HCT116 (cell line): ENCODE results near the gene RETREG1. TPM values are rescaled to one million over a fixed set of nuclear protein-coding genes. Genes with fewer than 3 reads are reported as not detected.

Experiments used
- ATAC-seq: fragments of 200-7000 bp; cut with Tn5 transposase; 2 replicates; pipeline ENCODE4 v1.9.1; 2020; ENCODE audit warnings: mild to moderate bottlenecking, moderate library complexity
- BruUV-seq: library from RNA; stranded (reverse); fragments of 400-500 nt; replicated peaks from 2 replicates; lab custom pipeline; 2021; lab: Mats Ljungman, UMichigan
- CTCF ChIA-PET: fragments of 300-600 bp; sonication (Branson Sonifier 250); formaldehyde crosslinking; loops from one replicate; lab custom pipeline; 2021; ENCODE audit warnings: antibody characterized with exemption; lab: Charles Lee
- POLR2A ChIA-PET: fragments of 300-600, 350-600 bp; sonication (Branson Sonifier 250); formaldehyde crosslinking; loops from one replicate; lab custom pipeline; 2021; ENCODE audit warnings: antibody characterized with exemption; lab: Charles Lee
- RAD21 ChIA-PET, 2 experiments: fragments of 300-600 bp; sonication (Branson Sonifier 250); formaldehyde crosslinking; loops; one replicate each; lab custom pipeline; 2023; ENCODE audit warnings: low total read pairs in 2 of 2; ENCODE audit not compliant: uncharacterized antibody in 2 of 2, unreplicated experiment in 2 of 2, low non-redundant PET in 1 of 2; lab: Charles Lee
- DNase-seq: peaks from one replicate; pipeline ENCODE4 v3.0.0-alpha.2; 2010; ENCODE audit warnings: low read depth, low spot score
- H2AFZ ChIP-seq: fragments of 200-600 bp; shearing (Covaris generic), sonication (generic); 2 replicates; pipeline ENCODE4 v1.6.1; 2017; ENCODE audit warnings: low read depth, mixed run types, mixed read lengths, antibody characterized with exemption, low read length; ENCODE audit not compliant: poor library complexity, severe bottlenecking
- H3K27ac ChIP-seq: 2 replicates; pipeline ENCODE4 v1.5.1; 2012; ENCODE audit warnings: low read depth, low read length
- H3K27me3 ChIP-seq: fragments of 200-600 bp; sonication (generic); 2 replicates; pipeline ENCODE4 v1.6.1; 2016; ENCODE audit warnings: mixed run types, low read length, mixed read lengths; ENCODE audit not compliant: insufficient read depth
- H3K36me3 ChIP-seq, 2 experiments: fragments of 200-500 bp in 1 of 2; fragments of 200-600 bp in 1 of 2; sonication (Bioruptor generic) in 1 of 2; sonication (generic) in 1 of 2; 2 replicates each; pipeline versions ENCODE4 v1.5.1 to v1.6.1; 2014 to 2016; ENCODE audit warnings: low read length in 2 of 2, inconsistent platforms in 1 of 2, mixed read lengths in 1 of 2, mixed run types in 1 of 2; ENCODE audit not compliant: insufficient read depth in 2 of 2, control insufficient read depth in 1 of 2
- H3K4me1 ChIP-seq, 2 experiments: fragments of 200-600 bp in 1 of 2; sonication (generic) in 1 of 2; 2 replicates each; pipeline versions ENCODE4 v1.5.1 to v1.6.1; 2012 to 2017; ENCODE audit warnings: low read length in 2 of 2, inconsistent platforms in 1 of 2, mild to moderate bottlenecking in 1 of 2, mixed read lengths in 1 of 2, mixed run types in 1 of 2, moderate library complexity in 1 of 2; ENCODE audit not compliant: insufficient read depth in 2 of 2, control insufficient read depth in 1 of 2
- H3K4me2 ChIP-seq: fragments of 200-600 bp; sonication (generic); 2 replicates; pipeline ENCODE4 v1.6.1; 2017; ENCODE audit warnings: mixed run types, low read length, mixed read lengths
- H3K4me3 ChIP-seq, 2 experiments: fragments of 200-600 bp in 1 of 2; sonication (generic) in 1 of 2; replicated peaks in 1 of 2; 2 replicates each; pipeline ENCODE4 v1.5.1; 2011 to 2016; ENCODE audit warnings: low read length in 2 of 2, control low read depth in 1 of 2, low read depth in 1 of 2, mild to moderate bottlenecking in 1 of 2, mixed read lengths in 1 of 2, mixed run types in 1 of 2
- H3K79me2 ChIP-seq: fragments of 200-600 bp; sonication (generic); 2 replicates; pipeline ENCODE4 v1.6.1; 2017; ENCODE audit warnings: mild to moderate bottlenecking, mixed run types, low read length, moderate library complexity, mixed read lengths; ENCODE audit not compliant: insufficient read depth
- H3K9ac ChIP-seq: fragments of 200-600 bp; sonication (generic); 2 replicates; pipeline ENCODE4 v1.6.1; 2016; ENCODE audit warnings: low read length, mixed read lengths
- H3K9me2 ChIP-seq: fragments of 200-600 bp; sonication (generic), shearing (Covaris generic); 2 replicates; pipeline ENCODE4 v1.6.1; 2017; ENCODE audit warnings: mixed run types, mild to moderate bottlenecking, moderate library complexity; ENCODE audit not compliant: insufficient read depth
- H3K9me3 ChIP-seq, 2 experiments: fragments of 200-500 bp in 1 of 2; fragments of 200-600 bp in 1 of 2; sonication (Bioruptor generic) in 1 of 2; sonication (generic) in 1 of 2; 2 replicates each; pipeline ENCODE4 v1.6.1; 2014 to 2017; ENCODE audit warnings: low read length in 2 of 2, mixed read lengths in 2 of 2, inconsistent platforms in 1 of 2, low read depth in 1 of 2, mild to moderate bottlenecking in 1 of 2, mixed run types in 1 of 2, moderate library complexity in 1 of 2; ENCODE audit not compliant: control insufficient read depth in 1 of 2, insufficient read depth in 1 of 2
- H4K20me1 ChIP-seq: fragments of 200-600 bp; sonication (generic), shearing (Covaris generic); 2 replicates; pipeline ENCODE4 v1.6.1; 2017; ENCODE audit warnings: mixed run types, mild to moderate bottlenecking, moderate library complexity; ENCODE audit not compliant: insufficient read depth
- CTCF ChIP-seq, 3 experiments: fragments of 200-600 bp in 1 of 3; sonication (generic) in 1 of 3; IDR thresholded peaks in 2 of 3; conservative IDR thresholded peaks in 1 of 3; 2 replicates each; pipeline ENCODE4 v1.5.1; 2012 to 2017; ENCODE audit warnings: low read depth in 2 of 3, low read length in 2 of 3, antibody characterized with exemption in 1 of 3, borderline replicate concordance in 1 of 3, control low read depth in 1 of 3, mild to moderate bottlenecking in 1 of 3, mixed read lengths in 1 of 3, mixed run types in 1 of 3, moderate library complexity in 1 of 3; ENCODE audit not compliant: insufficient read depth in 1 of 3
- EGR1 ChIP-seq: IDR thresholded peaks from 2 replicates; pipeline ENCODE4 v1.6.1; 2012; ENCODE audit warnings: low read depth
- EZH2 ChIP-seq: fragments of 200-600 bp; sonication (generic); IDR thresholded peaks from 2 replicates; pipeline ENCODE4 v1.6.1; 2017; ENCODE audit warnings: antibody characterized with exemption, mixed run types
- FOSL1 ChIP-seq: IDR thresholded peaks from 2 replicates; pipeline ENCODE4 v1.6.1; 2012; ENCODE audit warnings: low read depth
- JUND ChIP-seq: IDR thresholded peaks from 2 replicates; pipeline ENCODE4 v1.6.1; 2012
- MAX ChIP-seq: IDR thresholded peaks from 2 replicates; pipeline ENCODE4 v1.6.1; 2012
- RAD21 ChIP-seq: IDR thresholded peaks from 2 replicates; pipeline ENCODE4 v1.6.1; 2012; ENCODE audit warnings: low read depth, mild to moderate bottlenecking
- REST ChIP-seq: IDR thresholded peaks from 2 replicates; pipeline ENCODE4 v1.6.1; 2012; ENCODE audit warnings: low read depth
- SP1 ChIP-seq: IDR thresholded peaks from 2 replicates; pipeline ENCODE4 v1.6.1; 2012; ENCODE audit warnings: low read depth
- YY1 ChIP-seq: IDR thresholded peaks from 2 replicates; pipeline ENCODE4 v1.6.1; 2011; ENCODE audit warnings: low read length, low read depth, moderate library complexity, mild to moderate bottlenecking; ENCODE audit not compliant: insufficient replicate concordance; ENCODE audit errors: extremely low read depth
- ZBTB33 ChIP-seq: IDR thresholded peaks from 2 replicates; pipeline ENCODE4 v1.6.1; 2011; ENCODE audit warnings: mild to moderate bottlenecking, low read length, moderate library complexity; ENCODE audit not compliant: insufficient replicate concordance; ENCODE audit errors: extremely low read depth
- ZFX ChIP-seq: fragments of 450-650 bp; IDR thresholded peaks from 2 replicates; pipeline ENCODE4 v1.6.1; 2017
- ZNF274 ChIP-seq: fragments of 200-500 bp; sonication (Bioruptor generic); IDR thresholded peaks from 2 replicates; pipeline ENCODE4 v1.6.1; 2014; ENCODE audit warnings: mild to moderate bottlenecking, low read depth, low read length, inconsistent platforms
- intact Hi-C: fragments of 100-400 bp; cut with micrococcal nuclease; formaldehyde crosslinking; loops from 2 replicates; pipeline ENCODE4 v1.10.0; 2022
- total RNA-seq: library from RNA; stranded (reverse); gene quantifications from one replicate; pipeline ENCODE4 v1.2.1, GENCODE V29; 2021; ENCODE audit not compliant: unreplicated experiment

Gene RETREG1
- total RNA-seq, 1 experiment from 2014 or later: 6.0 TPM

GRCh38 chr5:16510098-16510497 is 106.7 kb downstream of the RETREG1 start:
- H3K9me2 ChIP-seq: no peaks in the 10 kb centered on the region
- ATAC-seq (no peak), DNase-seq (no peak)
- H3K4me3 ChIP-seq: no peak overlapping the region
- intact Hi-C loops: no loop called here
- H3K9me3 ChIP-seq: no peaks in the 10 kb centered on the region
- no TSS peak for BruUV-seq
- H3K27me3 ChIP-seq: no peaks in the 10 kb centered on the region
- ChIA-PET CTCF (interaction anchor here (0.8 kb wide), 1 partner anchor 34 kb away, joined by 3 read pairs; no protein-coding TSS in a partner anchor), POLR2A (no interaction called here), RAD21 (no interaction called here)
- H4K20me1 ChIP-seq: no peaks in the 10 kb centered on the region
- no peaks in the 10 kb centered on the region for H3K79me2 ChIP-seq
- H3K4me2 ChIP-seq: no peak overlapping the region
- TF ChIP-seq YY1: no peak
- no peak for TF ChIP-seq RAD21
- no peak for TF ChIP-seq ZFX
- no peak for TF ChIP-seq SP1
- no peak for TF ChIP-seq EGR1
- TF ChIP-seq ZNF274: no peak
- TF ChIP-seq REST: no peak
- no peak for TF ChIP-seq CTCF (IDR thresholded peaks at IDR 0.05 in 2 of 3, conservative IDR thresholded peaks at IDR 0.05 in 1 of 3; ENCODE audit: borderline replicate concordance in 1 of 3, insufficient read depth in 1 of 3, low read depth in 2 of 3, low read length in 2 of 3)
- TF ChIP-seq JUND: no peak
- no peak for TF ChIP-seq FOSL1
- no peak for TF ChIP-seq EZH2
- no peak for TF ChIP-seq ZBTB33
- TF ChIP-seq MAX: no peak
- H3K36me3 ChIP-seq: no peaks in the 10 kb centered on the region
- peaks cover 12 to 22% of the 10 kb centered on the region in 2 experiments for H3K4me1 ChIP-seq
- H2AFZ ChIP-seq: no peak overlapping the region
- no peak overlapping the region for H3K27ac ChIP-seq
- no peak overlapping the region for H3K9ac ChIP-seq
